Glomerular endothelial cell (primary cell): ENCODE data around the gene FGG. TPM values are rescaled to one million over a fixed set of nuclear protein-coding genes. Genes with fewer than 3 reads are reported as not detected.

Source experiments
- DNase-seq: peaks from one replicate; pipeline ENCODE4 v3.0.0-alpha.2; 2011; ENCODE audit warnings: low read depth, low spot score; ENCODE audit errors: extremely low read depth
- total RNA-seq: library from RNA; depleted of rRNA; stranded (reverse); fragments of >200 nt; gene quantifications from 2 replicates; pipeline ENCODE4 v1.2.3, GENCODE V29; 2015

The FGG gene
- total RNA-seq, 1 donor from 2014 or later = not detected

- DNase-seq = no peak
Measured at GRCh38 chr4:154588198-154588597, 24.3 kb downstream of the FGG start.

- no peak for DNase-seq
Measured at GRCh38 chr4:154586296-154587033, 26.0 kb downstream of the FGG start.

GRCh38 chr4:154585369-154586018, 27.0 kb downstream of the FGG start:
- no peak for DNase-seq

- DNase-seq = no peak
Measured at GRCh38 chr4:154584259-154584658, 28.2 kb downstream of the FGG start.

- no peak for DNase-seq
Measured at GRCh38 chr4:154583677-154584076, 28.8 kb downstream of the FGG start.

GRCh38 chr4:154583230-154583629, 29.2 kb downstream of the FGG start:
- DNase-seq = no peak

- no peak for DNase-seq
Measured at GRCh38 chr4:154582723-154583122, 29.7 kb downstream of the FGG start.

GRCh38 chr4:154579927-154580326, 32.5 kb downstream of the FGG start:
- no peak for DNase-seq

GRCh38 chr4:154578919-154579318, 33.5 kb downstream of the FGG start:
- DNase-seq = no peak

GRCh38 chr4:154577324-154577723, 35.1 kb downstream of the FGG start:
- no peak for DNase-seq

- DNase-seq = no peak
Measured at GRCh38 chr4:154574311-154574710, 38.1 kb downstream of the FGG start.

GRCh38 chr4:154573190-154573870, 39.1 kb downstream of the FGG start:
- no peak for DNase-seq

- DNase-seq = no peak
Measured at GRCh38 chr4:154569584-154569983, 42.9 kb downstream of the FGG start.

GRCh38 chr4:154569028-154569427, 43.4 kb downstream of the FGG start:
- no peak for DNase-seq

GRCh38 chr4:154566639-154567204, 45.7 kb downstream of the FGG start:
- no peak for DNase-seq

GRCh38 chr4:154565704-154566103, 46.8 kb downstream of the FGG start:
- no peak for DNase-seq

GRCh38 chr4:154564311-154564710, 48.1 kb downstream of the FGG start:
- no peak for DNase-seq

- no peak for DNase-seq
Measured at GRCh38 chr4:154562697-154563254, 49.7 kb downstream of the FGG start, which contains the start of gene FGB. TSS of gene FGB (plus strand) at chr4:154563011. CDS start at chr4:154563019, 8 bp downstream.

- DNase-seq = no peak
Measured at GRCh38 chr4:154560824-154561231, 51.6 kb downstream of the FGG start.

GRCh38 chr4:154560419-154560801, 52.0 kb downstream of the FGG start:
- DNase-seq = no peak
